RWPE1 (cell line): Measurements from ENCODE around the gene LAMA5.
A peak's percentile ranks its signal among the peaks of the same experiment; 100 is the strongest.

ENCODE experiments used
- CTCF ChIA-PET: fragments of 350-600 bp; sonication (Branson Sonifier 250); formaldehyde crosslinking; extraction: SDS; loops from one replicate; lab custom pipeline; 2021; lab: Yijun Ruan, JAX
- POLR2A ChIA-PET: fragments of 400-600 bp; formaldehyde crosslinking; extraction: SDS; loops from one replicate; lab custom pipeline; 2020; ENCODE audit warnings: antibody characterized with exemption; ENCODE audit not compliant: low non-redundant PET; lab: Yijun Ruan, JAX
- DNase-seq: peaks from one replicate; pipeline ENCODE4 v3.0.0; 2012; ENCODE audit warnings: low spot score
- H3K27ac ChIP-seq: fragments of 450-650 bp; 2 replicates; pipeline ENCODE4 v1.5.1; 2017
- TF ChIP-seq, protein P1 (sequence below): fragments of 450-650 bp; conservative IDR thresholded peaks from 2 replicates; pipeline ENCODE4 v1.5.1; 2017; ENCODE audit warnings: low read depth, mild to moderate bottlenecking

The LAMA5 gene

GRCh38 chr20:62349556-62350097, 17.5 kb downstream of the LAMA5 start:
- CTCF ChIA-PET: interaction anchor here (0.6 to 4.7 kb wide), 7 partner anchors 12 to 459 kb away, joined by 3 to 35 read pairs (median 3); no protein-coding TSS in a partner anchor

DNA sequence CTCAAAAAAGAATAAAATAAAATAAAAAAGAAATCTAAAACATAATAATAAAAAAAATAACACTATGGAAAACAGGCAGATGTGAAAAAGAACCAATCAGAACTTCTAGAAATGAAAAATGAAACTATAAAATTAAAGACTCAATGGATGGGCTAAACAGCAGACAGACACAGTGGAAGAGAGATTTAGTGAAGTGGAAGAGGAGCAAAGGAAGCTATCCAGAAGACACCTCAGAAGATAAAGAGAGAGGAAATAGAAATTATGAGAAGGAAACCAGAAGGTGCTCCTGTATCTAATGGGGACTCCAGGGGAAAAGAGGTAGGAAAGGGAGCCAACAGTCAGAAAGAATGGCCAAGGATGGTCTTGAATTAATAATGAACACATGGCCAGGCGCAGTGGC, 18.5 kb downstream of the LAMA5 start:
- CTCF ChIA-PET: interaction anchor here (0.5 kb wide), 1 partner anchor 22 kb away, joined by 3 read pairs; no protein-coding TSS in a partner anchor
- TF ChIP-seq, protein P1, sequence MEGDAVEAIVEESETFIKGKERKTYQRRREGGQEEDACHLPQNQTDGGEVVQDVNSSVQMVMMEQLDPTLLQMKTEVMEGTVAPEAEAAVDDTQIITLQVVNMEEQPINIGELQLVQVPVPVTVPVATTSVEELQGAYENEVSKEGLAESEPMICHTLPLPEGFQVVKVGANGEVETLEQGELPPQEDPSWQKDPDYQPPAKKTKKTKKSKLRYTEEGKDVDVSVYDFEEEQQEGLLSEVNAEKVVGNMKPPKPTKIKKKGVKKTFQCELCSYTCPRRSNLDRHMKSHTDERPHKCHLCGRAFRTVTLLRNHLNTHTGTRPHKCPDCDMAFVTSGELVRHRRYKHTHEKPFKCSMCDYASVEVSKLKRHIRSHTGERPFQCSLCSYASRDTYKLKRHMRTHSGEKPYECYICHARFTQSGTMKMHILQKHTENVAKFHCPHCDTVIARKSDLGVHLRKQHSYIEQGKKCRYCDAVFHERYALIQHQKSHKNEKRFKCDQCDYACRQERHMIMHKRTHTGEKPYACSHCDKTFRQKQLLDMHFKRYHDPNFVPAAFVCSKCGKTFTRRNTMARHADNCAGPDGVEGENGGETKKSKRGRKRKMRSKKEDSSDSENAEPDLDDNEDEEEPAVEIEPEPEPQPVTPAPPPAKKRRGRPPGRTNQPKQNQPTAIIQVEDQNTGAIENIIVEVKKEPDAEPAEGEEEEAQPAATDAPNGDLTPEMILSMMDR: no peak
- no peak for DNase-seq
- H3K27ac ChIP-seq: peak overlapping the region; percentile 61
- POLR2A ChIA-PET: no interaction called here

More at GRCh38 chr20:62349556-62350097, 17.5 kb downstream of the LAMA5 start:
- H3K27ac ChIP-seq: peak overlapping the region; percentile 100
- TF ChIP-seq, protein P1: no peak
- POLR2A ChIA-PET: interaction anchor here (0.8 to 4.9 kb wide), 9 partner anchors 10 to 39 kb away, joined by 3 to 41 read pairs (median 4); partner anchors contain the start of genes LAMA5 and RPS21
- DNase-seq: no peak

GRCh38 chr20:62347445-62347844, 19.7 kb downstream of the LAMA5 start:
- no peak for DNase-seq
- TF ChIP-seq, protein P1: no peak
- ChIA-PET POLR2A (no interaction called here), CTCF (no interaction called here)
- H3K27ac ChIP-seq: peak overlapping the region; percentile 61

DNA sequence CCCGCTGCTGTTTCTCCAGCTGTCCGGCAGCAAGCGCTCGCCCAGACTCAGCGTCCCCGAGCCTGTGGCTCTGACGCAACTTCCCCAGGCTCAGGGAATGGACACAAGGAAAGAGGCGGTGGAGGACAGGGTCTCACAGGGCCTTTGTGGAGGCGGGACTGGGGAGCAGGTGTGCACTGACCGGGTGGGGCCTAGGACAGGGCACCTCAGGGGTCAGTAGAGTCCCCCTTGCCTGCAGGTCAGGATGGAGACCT, 20.0 kb downstream of the LAMA5 start:
- ChIA-PET CTCF (interaction anchor here (0.6 kb wide), 1 partner anchor 15 kb away, joined by 3 read pairs; no protein-coding TSS in a partner anchor), POLR2A (no interaction called here)
- TF ChIP-seq, protein P1: no peak

GRCh38 chr20:62346398-62347150, 20.5 kb downstream of the LAMA5 start:
- TF ChIP-seq, protein P1: no peak
- CTCF ChIA-PET: interaction anchor here (0.6 to 0.8 kb wide), 4 partner anchors 15 to 36 kb away, joined by 3 to 7 read pairs (median 4); no protein-coding TSS in a partner anchor
- POLR2A ChIA-PET: no interaction called here
- no peak for DNase-seq
- peak overlapping the region; percentile 61 for H3K27ac ChIP-seq

More for the DNA sequence above, 20.0 kb downstream of the LAMA5 start:
- no peak for DNase-seq
- H3K27ac ChIP-seq: peak overlapping the region; percentile 61

DNA sequence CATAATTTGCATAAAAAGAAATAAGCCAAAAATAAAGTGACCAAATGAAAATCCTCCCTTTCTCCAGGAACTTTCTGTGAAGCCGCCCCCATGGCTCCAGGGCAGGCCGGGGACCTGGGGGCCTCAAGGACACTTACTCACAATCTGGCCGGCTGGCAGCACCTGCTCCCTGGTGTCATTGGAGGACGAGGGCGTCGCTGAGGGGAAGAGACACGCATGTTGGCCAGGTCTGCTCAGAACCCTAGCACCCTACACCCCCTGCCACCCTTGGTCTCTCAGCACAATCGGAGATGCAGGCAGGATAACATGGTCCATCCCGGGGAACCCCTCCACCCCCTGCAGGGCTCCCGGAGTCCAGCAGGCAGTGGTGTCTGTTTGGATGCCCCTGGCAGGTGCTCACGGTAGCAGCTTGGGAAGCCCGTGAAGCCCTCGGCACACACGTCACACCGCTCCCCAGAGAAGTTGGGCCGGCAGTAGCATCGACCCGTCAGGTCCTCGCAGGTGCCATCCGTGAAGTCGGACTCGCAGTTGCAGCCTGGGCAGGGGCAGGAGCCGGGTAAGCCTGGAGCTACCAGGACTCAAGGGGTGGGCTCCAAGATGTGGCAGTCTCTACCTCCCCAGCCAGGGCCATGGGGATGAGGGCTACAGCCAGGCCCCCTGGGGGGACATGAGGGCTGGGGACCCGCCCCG, 21.3 kb downstream of the LAMA5 start:
- TF ChIP-seq, protein P1: no peak
- POLR2A ChIA-PET: no interaction called here
- no peak for DNase-seq
- CTCF ChIA-PET: interaction anchor here (0.6 to 0.8 kb wide), 3 partner anchors 15 to 37 kb away, joined by 3 to 7 read pairs (median 4); no protein-coding TSS in a partner anchor
- peak overlapping the region; percentile 61 for H3K27ac ChIP-seq
